Measurements from ENCODE around the gene GATAD2B.

The GATAD2B gene

GRCh38 chr1:153764310-153764709 lies 158.5 kb downstream of the GATAD2B start:
- no peak overlapping the region for H3K27ac ChIP-seq (ENCODE audit: low read depth, low read length)
- H3K4me3 ChIP-seq (ENCODE audit: low read depth, low read length), result no peak overlapping the region
- H3K4me1 ChIP-seq (ENCODE audit: control insufficient read depth, insufficient read depth, low read length), result no peaks in the 10 kb centered on the region
- H3K36me3 ChIP-seq (ENCODE audit: control insufficient read depth, insufficient read depth, low read length), result peaks cover 88% of the 10 kb centered on the region
- no peaks in the 10 kb centered on the region for H3K9me3 ChIP-seq (ENCODE audit: control insufficient read depth, insufficient read depth, low read length)
- no peaks in the 10 kb centered on the region for H3K27me3 ChIP-seq (ENCODE audit: control insufficient read depth, insufficient read depth, low read length)
- H3K9ac ChIP-seq (ENCODE audit: low read depth, low read length), result no peak overlapping the region

GRCh38 chr1:153763365-153764225 lies 159.2 kb downstream of the GATAD2B start:
- H3K36me3 ChIP-seq (ENCODE audit: control insufficient read depth, insufficient read depth, low read length), result peaks cover 88% of the 10 kb centered on the region

GRCh38 chr1:153760440-153760839 lies 162.3 kb downstream of the GATAD2B start:
- Histone ChIP-seq H3K27me3 (ENCODE audit: control insufficient read depth, insufficient read depth, low read length) (no peaks in the 10 kb centered on the region), H3K4me1 (ENCODE audit: control insufficient read depth, insufficient read depth, low read length) (no peaks in the 10 kb centered on the region), H3K36me3 (ENCODE audit: control insufficient read depth, insufficient read depth, low read length) (peaks cover 92% of the 10 kb centered on the region), H3K9me3 (ENCODE audit: control insufficient read depth, insufficient read depth, low read length) (no peaks in the 10 kb centered on the region), H3K4me3 (ENCODE audit: low read depth, low read length) (no peak overlapping the region), H3K9ac (ENCODE audit: low read depth, low read length) (no peak overlapping the region), H3K27ac (ENCODE audit: low read depth, low read length) (no peak overlapping the region)

More at GRCh38 chr1:153763365-153764225, 159.2 kb downstream of the GATAD2B start:
- Histone ChIP-seq H3K27me3 (ENCODE audit: control insufficient read depth, insufficient read depth, low read length) (no peaks in the 10 kb centered on the region), H3K27ac (ENCODE audit: low read depth, low read length) (no peak overlapping the region), H3K9me3 (ENCODE audit: control insufficient read depth, insufficient read depth, low read length) (no peaks in the 10 kb centered on the region), H3K4me3 (ENCODE audit: low read depth, low read length) (no peak overlapping the region), H3K4me1 (ENCODE audit: control insufficient read depth, insufficient read depth, low read length) (no peaks in the 10 kb centered on the region), H3K9ac (ENCODE audit: low read depth, low read length) (no peak overlapping the region)
